H1 (cell line): Measurements from ENCODE around the gene ACTN3. TPM values are rescaled to one million over a fixed set of nuclear protein-coding genes. Genes with fewer than 3 reads are reported as not detected.
A peak's percentile ranks its signal among the peaks of the same experiment; 100 is the strongest.

Experiments used
- CTCF ChIA-PET: fragments of 300-600 bp; sonication (Branson Sonifier 250); formaldehyde crosslinking; loops from one replicate; lab custom pipeline; 2021; ENCODE audit not compliant: partially characterized antibody; lab: Charles Lee
- POLR2A ChIA-PET: fragments of 300-600 bp; sonication (Branson Sonifier 250); formaldehyde crosslinking; loops from one replicate; lab custom pipeline; 2021; ENCODE audit warnings: inconsistent platforms; ENCODE audit not compliant: partially characterized antibody; lab: Charles Lee
- DNase-seq, 2 experiments: peaks; one replicate each; pipeline versions ENCODE4 v3.0.0 to v3.0.0-alpha.2; 2010 to 2022; ENCODE audit warnings: low spot score in 2 of 2, low read depth in 1 of 2, mixed read lengths in 1 of 2
- FAIRE-seq: peaks from 2 replicates; lab custom pipeline; 2011; peaks lifted over from hg19 to GRCh38; lab: Jason Lieb, UNC
- H2AFZ ChIP-seq: 2 replicates; pipeline ENCODE4 v1.8.1; 2012; ENCODE audit warnings: low read length, inconsistent platforms
- H2AK5ac ChIP-seq: 2 replicates; pipeline ENCODE4 v1.6.1; 2013; ENCODE audit warnings: low read depth, low read length
- H2BK120ac ChIP-seq: replicated peaks from 2 replicates; pipeline ENCODE3; 2013; ENCODE audit warnings: low read depth, low read length, inconsistent platforms
- H2BK12ac ChIP-seq: 2 replicates; pipeline ENCODE4 v1.6.1; 2013; ENCODE audit warnings: low read depth, low read length
- H2BK15ac ChIP-seq: 2 replicates; pipeline ENCODE4 v1.6.1; 2013; ENCODE audit warnings: low read length
- H2BK20ac ChIP-seq: 2 replicates; pipeline ENCODE4 v1.6.1; 2013; ENCODE audit warnings: low read length
- H2BK5ac ChIP-seq: 2 replicates; pipeline ENCODE4 v1.6.1; 2013; ENCODE audit warnings: low read depth, low read length
- H3K14ac ChIP-seq: 2 replicates; pipeline ENCODE4 v1.6.1; 2013; ENCODE audit warnings: inconsistent platforms; ENCODE audit not compliant: insufficient read length
- H3K18ac ChIP-seq: 2 replicates; pipeline ENCODE4 v1.6.1; 2013; ENCODE audit warnings: low read length; ENCODE audit errors: extremely low read depth
- H3K23ac ChIP-seq: 2 replicates; pipeline ENCODE4 v1.6.1; 2013; ENCODE audit warnings: inconsistent platforms; ENCODE audit not compliant: insufficient read length
- H3K23me2 ChIP-seq: 2 replicates; pipeline ENCODE4 v1.6.1; 2013; ENCODE audit warnings: low read depth, low read length
- H3K27ac ChIP-seq: 2 replicates; pipeline ENCODE4 v1.6.1; 2011; ENCODE audit warnings: low read depth, low read length, inconsistent platforms
- H3K27me3 ChIP-seq, 4 experiments: replicated peaks in 1 of 4; 1 replicate in 1 of 4; 2 replicates in 3 of 4; pipeline versions ENCODE4 v1.6.1 to v1.8.1; 2011 to 2013; ENCODE audit warnings: low read length in 3 of 4, mild to moderate bottlenecking in 3 of 4, inconsistent platforms in 2 of 4, mixed read lengths in 2 of 4, moderate library complexity in 1 of 4; ENCODE audit not compliant: control insufficient read depth in 3 of 4, insufficient read depth in 3 of 4; ENCODE audit errors: extremely low read depth in 1 of 4
- H3K36me3 ChIP-seq, 4 experiments: 2 replicates each; pipeline versions ENCODE4 v1.6.1 to v1.8.1; 2011 to 2013; ENCODE audit warnings: mild to moderate bottlenecking in 4 of 4, low read length in 3 of 4, moderate library complexity in 2 of 4, control low read depth in 1 of 4, inconsistent platforms in 1 of 4; ENCODE audit not compliant: insufficient read depth in 4 of 4, control insufficient read depth in 2 of 4
- H3K4ac ChIP-seq: replicated peaks from 2 replicates; pipeline ENCODE3; 2013; ENCODE audit warnings: low read length, low read depth, mixed read lengths, inconsistent platforms; ENCODE audit not compliant: insufficient read length
- H3K4me1 ChIP-seq, 4 experiments: replicated peaks in 1 of 4; 1 replicate in 1 of 4; 2 replicates in 3 of 4; pipeline versions ENCODE4 v1.6.1 to v1.8.1; 2011 to 2013; ENCODE audit warnings: low read length in 3 of 4, inconsistent platforms in 2 of 4, mixed read lengths in 1 of 4; ENCODE audit not compliant: insufficient read depth in 4 of 4, control insufficient read depth in 3 of 4
- H3K4me2 ChIP-seq, 2 experiments: 2 replicates each; pipeline versions ENCODE4 v1.6.1 to v1.8.1; 2011 to 2013; ENCODE audit warnings: low read depth in 2 of 2, low read length in 2 of 2, control low read depth in 1 of 2, inconsistent platforms in 1 of 2, mild to moderate bottlenecking in 1 of 2; ENCODE audit not compliant: insufficient read depth in 1 of 2
- H3K4me3 ChIP-seq, 4 experiments: fragments of 200-600, 300-600 bp in 1 of 4; sonication (generic), shearing (Covaris generic), sonication (Bioruptor Twin) in 1 of 4; 2 replicates each; pipeline versions ENCODE4 v1.5.1 to v1.8.1; 2011 to 2016; ENCODE audit warnings: low read length in 4 of 4, low read depth in 3 of 4, control low read depth in 2 of 4, inconsistent platforms in 2 of 4, mild to moderate bottlenecking in 2 of 4, mixed read lengths in 1 of 4, moderate library complexity in 1 of 4; ENCODE audit not compliant: insufficient read depth in 2 of 4; ENCODE audit errors: extremely low read depth in 1 of 4
- H3K56ac ChIP-seq: replicated peaks from 2 replicates; pipeline ENCODE3; 2013; ENCODE audit warnings: low read depth, mild to moderate bottlenecking, mixed read lengths, low read length, inconsistent platforms; ENCODE audit not compliant: insufficient read length
- H3K79me1 ChIP-seq: 2 replicates; pipeline ENCODE4 v1.6.1; 2013; ENCODE audit warnings: low read depth, low read length, control low read depth
- H3K79me2 ChIP-seq, 2 experiments: 2 replicates each; pipeline versions ENCODE4 v1.6.1 to v1.8.1; 2012 to 2013; ENCODE audit warnings: low read length in 2 of 2, mild to moderate bottlenecking in 2 of 2, inconsistent platforms in 1 of 2; ENCODE audit not compliant: insufficient read depth in 2 of 2, control insufficient read depth in 1 of 2
- H3K9ac ChIP-seq, 4 experiments: replicated peaks in 1 of 4; 1 replicate in 1 of 4; 2 replicates in 3 of 4; pipeline versions ENCODE4 v1.6.1 to v1.8.1; 2011 to 2013; ENCODE audit warnings: low read depth in 3 of 4, low read length in 3 of 4, control low read depth in 2 of 4, mild to moderate bottlenecking in 2 of 4, moderate library complexity in 2 of 4, inconsistent platforms in 1 of 4; ENCODE audit errors: extremely low read depth in 1 of 4
- H3K9me3 ChIP-seq, 2 experiments: 2 replicates each; pipeline versions ENCODE4 v1.6.1 to v1.8.1; 2012 to 2013; ENCODE audit warnings: mild to moderate bottlenecking in 2 of 2, moderate library complexity in 2 of 2, control low read depth in 1 of 2, inconsistent platforms in 1 of 2, low read depth in 1 of 2, low read length in 1 of 2, mixed read lengths in 1 of 2; ENCODE audit not compliant: insufficient read depth in 2 of 2
- H4K20me1 ChIP-seq, 2 experiments: replicated peaks in 1 of 2; 2 replicates each; pipeline versions ENCODE3 to v1.8.1; 2011 to 2013; ENCODE audit warnings: inconsistent platforms in 2 of 2, low read length in 2 of 2, mild to moderate bottlenecking in 1 of 2; ENCODE audit not compliant: insufficient read depth in 2 of 2, control insufficient read depth in 1 of 2
- H4K5ac ChIP-seq: 2 replicates; pipeline ENCODE4 v1.6.1; 2013; ENCODE audit warnings: low read length, low read depth, mixed read lengths, inconsistent platforms; ENCODE audit not compliant: insufficient read length
- H4K8ac ChIP-seq: 2 replicates; pipeline ENCODE4 v1.8.0; 2013; ENCODE audit warnings: mild to moderate bottlenecking, moderate library complexity, low read length, inconsistent platforms; ENCODE audit not compliant: insufficient read depth; ENCODE audit errors: extremely low read depth
- H4K91ac ChIP-seq: replicated peaks from 2 replicates; pipeline ENCODE3; 2013; ENCODE audit warnings: low read length, mixed read lengths, inconsistent platforms; ENCODE audit not compliant: insufficient read length
- CBX5 ChIP-seq: fragments of 300-800, 300-1000 bp; sonication (generic); IDR thresholded peaks from 2 replicates; pipeline ENCODE4 v1.7.1; 2016; ENCODE audit warnings: antibody characterized with exemption, low read length, low read depth
- CEBPB ChIP-seq: IDR thresholded peaks from 2 replicates; pipeline ENCODE4 v1.6.1; 2012; ENCODE audit warnings: low read depth, low read length
- CHD2 ChIP-seq: IDR thresholded peaks from 2 replicates; pipeline ENCODE4 v1.6.1; 2012; ENCODE audit warnings: low read length, improper control_type of control experiment
- EZH2 ChIP-seq: fragments of 200-600 bp; sonication (generic); IDR thresholded peaks from 2 replicates; pipeline ENCODE4 v1.7.1; 2012; ENCODE audit warnings: low read depth, mild to moderate bottlenecking, moderate library complexity, low read length, inconsistent platforms; ENCODE audit not compliant: severe bottlenecking
- GABPA ChIP-seq: IDR thresholded peaks from 2 replicates; pipeline ENCODE4 v1.6.1; 2011; ENCODE audit warnings: mild to moderate bottlenecking, low read length, moderate library complexity, borderline replicate concordance; ENCODE audit not compliant: insufficient read depth
- JUN ChIP-seq: IDR thresholded peaks from 2 replicates; pipeline ENCODE4 v1.6.1; 2011; ENCODE audit warnings: low read depth, mild to moderate bottlenecking, improper control_type of control experiment, low read length
- JUND ChIP-seq: IDR thresholded peaks from 2 replicates; pipeline ENCODE4 v1.6.1; 2011; ENCODE audit warnings: mild to moderate bottlenecking, improper control_type of control experiment, low read length
- KDM1A ChIP-seq: fragments of 200-600, 300-600 bp; sonication (generic); IDR thresholded peaks from 2 replicates; pipeline ENCODE4 v1.7.1; 2016; ENCODE audit warnings: mild to moderate bottlenecking, low read length, borderline replicate concordance
- MAFK ChIP-seq: IDR thresholded peaks from 2 replicates; pipeline ENCODE4 v1.6.1; 2012; ENCODE audit warnings: low read depth, mild to moderate bottlenecking, improper control_type of control experiment, low read length
- POLR2A ChIP-seq, 2 experiments: IDR thresholded peaks; 1 replicate in 1 of 2; 2 replicates in 1 of 2; pipeline ENCODE4 v1.6.1; 2011; ENCODE audit warnings: low read depth in 2 of 2, low read length in 2 of 2, mild to moderate bottlenecking in 2 of 2; ENCODE audit errors: control extremely low read depth in 1 of 2
- RFX5 ChIP-seq: IDR thresholded peaks from 2 replicates; pipeline ENCODE4 v1.6.1; 2011; ENCODE audit warnings: low read depth, low read length, improper control_type of control experiment, borderline replicate concordance
- SUZ12 ChIP-seq: fragments of 200-600 bp; sonication (generic); IDR thresholded peaks from 2 replicates; pipeline ENCODE4 v1.6.1; 2012; ENCODE audit warnings: mild to moderate bottlenecking, inconsistent platforms, low read length, moderate library complexity, mixed read lengths
- TAF7 ChIP-seq: optimal IDR thresholded peaks from 2 replicates; pipeline ENCODE3; 2011; ENCODE audit warnings: low read depth, mild to moderate bottlenecking, inconsistent platforms, low read length, moderate library complexity, borderline replicate concordance
- TEAD4 ChIP-seq: IDR thresholded peaks from 2 replicates; pipeline ENCODE4 v1.6.1; 2012; ENCODE audit warnings: low read depth, low read length, inconsistent platforms, mixed read lengths
- WGBS, 2 experiments: shearing (Covaris generic) in 1 of 2; methylation state at CpG; one replicate each; pipeline versions ENCODE4 v1.1.6 to v1.1.7; 2013 to 2015; ENCODE audit warnings: low lambda C conversion rate in 2 of 2, mixed read lengths in 2 of 2, inconsistent platforms in 1 of 2, low coverage in 1 of 2, missing lambda C conversion rate in 1 of 2; ENCODE audit not compliant: insufficient replicate concordance in 2 of 2, insufficient coverage in 1 of 2, insufficient read length in 1 of 2; ENCODE audit errors: extremely low coverage in 1 of 2, missing lambda C conversion rate in 1 of 2; 5-methylcytosine and 5-hydroxymethylcytosine counted together
- polyA plus RNA-seq, 7 experiments: library from polyadenylated mRNA; depleted of rRNA in 3 of 7; stranded (reverse) in 5 of 7; unstranded in 2 of 7; fragments of >200 nt in 5 of 7; fragments of 200-250 nt in 2 of 7; gene quantifications; 1 replicate in 5 of 7; 2 replicates in 1 of 7; 4 replicates in 1 of 7; pipeline versions ENCODE4 v1.2.1 to v1.2.3, GENCODE V29; 2011 to 2013; ENCODE audit warnings: missing spikeins in 2 of 7, mixed read lengths in 2 of 7
- total RNA-seq: library from RNA; stranded (reverse); fragmentation: NEBNext Ultra II Directional; extraction: Animal tissue kit (Norgen Biotek cat#: 25700); gene quantifications from 2 replicates; pipeline ENCODE4 v1.2.1, GENCODE V29; 2021
- TF ChIP-seq, protein P1 (sequence below): IDR thresholded peaks from 2 replicates; pipeline ENCODE4 v1.6.1; 2012; ENCODE audit warnings: inconsistent platforms

Gene ACTN3
- total and polyA plus RNA-seq, 2 of the 8 experiments (the other 6 are each of a cell fraction or from before 2014, with no cell fraction given) = 30.8 to 36.7 TPM

DNA sequence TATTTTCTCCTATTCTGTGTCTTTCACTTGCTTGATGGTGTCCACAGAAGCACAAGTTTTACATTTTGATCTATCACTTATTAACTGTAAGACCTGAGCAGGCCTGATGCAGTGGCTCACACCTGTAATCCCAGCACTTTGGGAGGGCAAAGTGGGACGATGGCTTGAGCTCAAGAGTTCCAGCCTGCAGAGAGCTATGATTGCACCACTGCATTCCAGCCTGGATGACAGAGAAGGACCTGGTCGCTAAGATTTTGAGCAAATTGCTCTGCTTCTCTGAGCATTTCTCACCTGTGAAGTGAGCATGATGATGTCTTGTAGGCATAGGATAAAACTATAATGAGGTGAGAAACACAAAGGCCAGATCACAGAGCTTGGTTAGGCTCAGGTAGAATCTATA lies 39.4 kb downstream of the ACTN3 start:
- Histone ChIP-seq H2BK120ac (no peak overlapping the region), H3K9me3 (peaks cover 10 to 17% of the 10 kb centered on the region in 2 experiments), H2BK5ac (no peak overlapping the region), H3K9ac (no peak overlapping the region), H3K18ac (no peak overlapping the region), H4K20me1 (no peaks in the 10 kb centered on the region), H3K4me2 (no peak overlapping the region), H3K56ac (no peak overlapping the region), H2BK15ac (0 out of 2 replicates have a peak overlapping the region, but pooled peaks have one; percentile 61), H2BK12ac (peak overlapping the region; percentile 50; the same call in 1 of the 2 replicates), H3K23ac (no peak overlapping the region), H3K4ac (no peak overlapping the region), H3K4me1 (peaks cover 0 to 4% (median 4%) of the 10 kb centered on the region in 4 experiments; a peak in 5 of 7 replicates), H3K14ac (no peak overlapping the region), H3K27ac (no peak overlapping the region), H3K79me1 (no peaks in the 10 kb centered on the region), H4K5ac (no peak overlapping the region), H3K27me3 (peaks cover 0 to 2% (median under 1%) of the 10 kb centered on the region in 4 experiments; a peak in 1 of 7 replicates), H4K8ac (no peak overlapping the region), H2AK5ac (peak overlapping the region; percentile 75; the same call in 1 of the 2 replicates), H2BK20ac (no peak overlapping the region), H3K4me3 (no peak overlapping the region), H3K79me2 (no peaks in the 10 kb centered on the region), H3K23me2 (no peaks in the 10 kb centered on the region), H3K36me3 (no peaks in the 10 kb centered on the region), H4K91ac (no peak overlapping the region), H2AFZ (no peak overlapping the region)
- POLR2A ChIA-PET = no interaction called here
- CTCF ChIA-PET = interaction anchor here (1.2 kb wide), 1 partner anchor 39 kb away, joined by 5 read pairs; no protein-coding TSS in a partner anchor
- FAIRE-seq (no peak), DNase-seq (no peak)
- WGBS, 2 experiments = 80% methylated on average over 2 of the region's 2 CpGs; no CpG with 5 or more reads in 1 of the 2 experiments
- TF ChIP-seq CHD2 (no peak), KDM1A (no peak), CBX5 (no peak), TAF7 (no peak), TEAD4 (no peak), SUZ12 (no peak), EZH2 (no peak), POLR2A (IDR thresholded peaks at IDR 0.05; ENCODE audit: control extremely low read depth in 1 of 2, low read depth in 2 of 2, low read length in 2 of 2) (no peak), RFX5 (no peak), JUN (no peak), GABPA (no peak), JUND (no peak), CEBPB (no peak), MAFK (no peak)
- TF ChIP-seq, protein P1, sequence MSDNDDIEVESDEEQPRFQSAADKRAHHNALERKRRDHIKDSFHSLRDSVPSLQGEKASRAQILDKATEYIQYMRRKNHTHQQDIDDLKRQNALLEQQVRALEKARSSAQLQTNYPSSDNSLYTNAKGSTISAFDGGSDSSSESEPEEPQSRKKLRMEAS = no peak
